ENCODE data around the gene PPFIA1.

PPFIA1 gene

DNA sequence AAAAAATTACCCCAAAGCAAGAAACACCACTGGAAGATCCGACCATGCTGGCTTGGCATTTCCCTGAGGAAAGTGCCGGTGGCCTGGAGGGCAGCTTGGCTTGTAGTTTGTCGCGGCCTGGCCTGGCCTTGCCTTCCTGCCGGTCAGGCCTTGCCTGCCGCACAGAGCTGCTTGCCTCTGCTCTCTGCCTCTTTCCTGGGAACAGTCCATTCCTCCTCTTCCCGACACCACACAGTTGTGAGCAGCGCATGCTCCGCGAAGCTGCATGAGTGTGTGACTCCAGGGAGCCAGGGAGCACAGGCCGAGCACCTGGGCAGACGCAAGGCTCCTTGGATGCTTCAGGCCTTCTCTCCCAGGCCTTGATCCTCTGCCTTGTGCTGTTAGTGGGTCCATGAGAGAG is 147.6 kb downstream of the PPFIA1 start:
- DNase-seq, result no peak

- no peak for DNase-seq
Observed at GRCh38 chr11:70419307-70420007, 149.0 kb downstream of the PPFIA1 start.

DNA sequence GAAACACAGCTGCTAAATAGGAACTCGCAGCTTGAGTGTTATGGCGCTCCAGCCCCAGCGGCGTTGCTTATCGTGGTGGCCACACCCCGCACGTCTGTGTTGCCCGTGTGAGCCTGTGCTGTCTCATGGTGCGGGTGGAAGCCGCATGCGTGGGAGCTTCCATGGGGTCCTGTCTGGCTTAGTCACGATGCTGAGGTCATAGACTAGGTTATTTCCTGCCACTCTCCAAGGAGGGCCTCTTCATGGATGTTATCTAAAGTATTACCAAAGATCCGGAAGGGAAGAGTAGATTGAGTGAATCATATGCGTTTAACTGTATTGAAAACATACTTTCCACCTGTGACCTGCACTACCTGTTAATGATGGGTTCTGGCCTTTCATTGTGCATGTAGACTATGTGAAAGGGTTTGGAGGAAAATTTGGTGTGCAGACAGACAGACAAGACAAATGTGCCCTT is 149.5 kb downstream of the PPFIA1 start:
- no peak for DNase-seq

- no peak for DNase-seq
Observed at GRCh38 chr11:70420496-70420895, 150.0 kb downstream of the PPFIA1 start.

DNA sequence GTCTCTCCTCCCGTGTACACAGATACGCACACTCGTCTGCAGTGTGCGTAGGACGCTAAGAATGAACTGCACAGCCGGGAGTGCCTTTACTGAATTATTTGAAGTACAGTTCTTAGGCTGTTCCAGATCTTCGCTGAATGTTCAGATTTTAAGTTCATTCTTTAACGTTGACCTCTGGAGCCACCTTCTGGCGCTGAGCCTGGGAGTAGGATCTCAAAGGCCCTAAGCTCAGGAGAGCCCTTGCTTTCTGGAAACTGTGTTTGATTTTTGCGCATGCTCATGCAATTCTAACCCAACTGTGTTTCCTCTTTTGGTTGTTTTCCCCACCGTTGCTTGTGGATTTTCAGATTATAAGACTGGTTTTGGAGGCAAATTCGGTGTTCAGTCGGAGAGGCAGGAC is 150.6 kb downstream of the PPFIA1 start:
- DNase-seq, result no peak

DNA sequence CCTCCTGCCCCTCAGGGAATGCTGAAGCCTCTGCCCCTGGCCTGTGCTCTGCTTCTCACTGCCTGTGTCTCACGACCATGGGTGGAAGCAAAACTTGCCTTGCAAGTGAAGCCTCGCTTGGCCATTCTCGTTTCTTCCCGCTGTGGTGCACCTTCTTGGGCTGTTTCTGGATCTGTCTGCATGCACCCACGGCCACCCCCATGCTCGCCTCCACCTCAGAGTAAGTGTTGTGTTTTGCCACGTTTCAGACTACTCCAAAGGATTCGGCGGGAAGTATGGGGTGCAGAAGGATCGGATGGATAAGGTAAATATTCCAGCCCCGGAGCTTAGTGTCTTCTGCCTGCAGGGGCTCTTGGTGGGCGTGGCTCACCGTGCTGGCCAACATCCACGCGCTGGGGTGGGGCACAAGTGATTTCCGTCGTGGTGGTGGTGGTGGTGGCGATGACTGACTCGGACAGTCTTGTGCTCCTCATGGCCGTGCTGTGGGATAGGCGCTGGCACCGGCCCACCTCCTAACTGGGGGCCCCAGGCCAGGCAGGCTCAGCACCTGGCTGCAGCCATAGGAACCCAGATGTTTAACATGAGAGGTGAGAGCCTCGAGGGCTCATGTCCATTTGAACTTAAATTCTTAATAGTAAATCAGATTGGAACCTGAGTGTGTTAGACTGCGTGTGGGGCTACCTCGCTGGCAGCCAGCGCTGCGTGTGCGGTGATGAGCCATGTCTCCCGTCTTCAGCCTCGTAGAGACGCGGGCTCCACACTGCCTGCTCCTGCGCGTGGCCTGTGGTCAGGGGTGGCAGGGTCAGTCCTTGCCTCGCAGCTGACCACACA is 152.4 kb downstream of the PPFIA1 start:
- DNase-seq, result no peak

DNA sequence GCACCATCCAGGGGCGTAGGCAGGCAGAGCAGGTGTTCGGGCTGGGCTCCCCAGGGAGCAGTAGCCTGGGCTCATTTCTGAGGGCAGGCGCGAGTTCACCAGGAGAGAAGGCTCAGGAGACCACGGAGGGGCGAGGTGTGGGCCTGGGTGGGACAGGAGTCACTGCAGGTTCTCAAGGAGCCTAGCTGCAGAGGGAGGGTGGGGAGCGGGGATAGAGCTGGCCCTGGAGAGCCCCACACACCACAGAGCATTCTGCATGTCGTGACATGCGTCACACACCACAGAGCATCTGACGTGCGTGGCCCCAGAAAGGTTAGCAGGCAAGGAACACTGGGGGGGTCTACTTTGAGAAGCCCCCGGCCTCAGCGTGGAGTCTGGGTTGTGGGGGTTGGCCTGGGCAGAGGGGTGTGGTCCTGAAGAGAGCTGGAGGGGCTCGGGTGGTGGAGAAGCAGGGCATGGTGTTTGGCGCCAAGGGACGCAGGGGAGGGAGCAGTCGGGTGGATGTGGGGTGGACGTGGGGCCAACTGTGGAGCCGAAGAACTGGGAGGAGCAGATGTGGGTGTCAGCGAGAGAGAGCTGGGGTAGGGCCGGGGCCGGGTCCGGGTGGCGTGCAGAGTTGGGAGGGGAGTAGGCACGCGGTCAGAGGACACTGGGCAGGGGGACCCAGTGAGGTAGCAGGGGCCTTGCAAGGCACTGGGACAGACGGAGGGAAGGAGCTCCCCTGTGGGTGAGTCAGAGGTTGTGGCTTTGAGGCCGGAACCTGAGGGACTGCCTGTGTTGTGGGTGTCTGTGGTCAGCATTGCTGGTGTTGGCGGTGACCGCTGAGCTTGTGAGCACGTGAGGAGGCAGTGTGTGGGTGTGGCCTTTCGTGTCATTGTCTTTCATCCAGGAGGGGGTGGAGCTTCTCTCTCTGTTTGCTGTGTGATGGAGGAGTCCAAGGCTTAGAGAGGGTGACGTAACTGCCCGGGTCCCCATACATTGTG is 153.3 kb downstream of the PPFIA1 start:
- DNase-seq, result no peak

- no peak for DNase-seq
Observed at GRCh38 chr11:70424765-70425344, 154.4 kb downstream of the PPFIA1 start.

- no peak for DNase-seq
Observed at GRCh38 chr11:70427436-70427835, 156.9 kb downstream of the PPFIA1 start.

- DNase-seq, result no peak
Observed at GRCh38 chr11:70428701-70429427, 158.4 kb downstream of the PPFIA1 start.

- no peak for DNase-seq
Observed at GRCh38 chr11:70429428-70429705, 158.9 kb downstream of the PPFIA1 start.

DNA sequence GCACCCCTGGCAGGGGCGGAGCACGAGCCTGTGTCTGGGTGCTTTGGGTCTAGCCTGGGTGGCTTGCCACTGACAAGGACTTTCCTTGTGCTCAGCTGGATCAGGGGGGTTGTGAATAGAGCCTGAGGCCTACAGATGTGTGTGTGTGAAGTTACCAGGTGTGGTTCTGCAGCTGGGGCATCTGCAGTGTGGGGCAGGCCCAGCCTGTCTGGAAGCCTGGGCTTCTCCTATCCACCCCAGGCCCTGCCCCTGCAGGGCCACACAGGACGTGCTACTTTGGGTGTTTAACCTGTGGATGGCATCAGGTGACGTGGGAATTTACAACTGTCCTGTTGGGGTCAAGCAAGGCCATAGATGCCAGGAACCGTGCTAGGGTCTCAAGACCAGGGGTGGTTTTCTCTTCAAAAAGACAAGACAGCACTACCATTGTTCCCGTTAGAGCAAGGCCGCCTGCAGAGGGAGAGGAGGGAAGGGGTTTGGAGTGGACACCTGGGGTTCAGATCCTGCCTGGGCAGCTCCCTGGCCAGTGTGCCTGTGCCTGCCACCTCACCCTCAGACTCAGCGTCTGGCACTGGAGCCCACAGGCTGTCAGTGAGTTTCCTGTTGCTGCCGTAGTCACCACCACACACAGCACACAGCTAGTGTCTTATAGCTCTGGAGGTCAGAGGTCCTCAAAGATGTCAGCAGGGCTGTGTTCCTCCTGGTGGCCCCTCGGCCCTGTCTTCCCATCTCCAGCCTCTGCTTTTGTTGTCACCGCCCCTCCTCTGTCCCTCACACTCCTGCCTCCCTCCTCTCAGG is 159.4 kb downstream of the PPFIA1 start:
- no peak for DNase-seq

DNA sequence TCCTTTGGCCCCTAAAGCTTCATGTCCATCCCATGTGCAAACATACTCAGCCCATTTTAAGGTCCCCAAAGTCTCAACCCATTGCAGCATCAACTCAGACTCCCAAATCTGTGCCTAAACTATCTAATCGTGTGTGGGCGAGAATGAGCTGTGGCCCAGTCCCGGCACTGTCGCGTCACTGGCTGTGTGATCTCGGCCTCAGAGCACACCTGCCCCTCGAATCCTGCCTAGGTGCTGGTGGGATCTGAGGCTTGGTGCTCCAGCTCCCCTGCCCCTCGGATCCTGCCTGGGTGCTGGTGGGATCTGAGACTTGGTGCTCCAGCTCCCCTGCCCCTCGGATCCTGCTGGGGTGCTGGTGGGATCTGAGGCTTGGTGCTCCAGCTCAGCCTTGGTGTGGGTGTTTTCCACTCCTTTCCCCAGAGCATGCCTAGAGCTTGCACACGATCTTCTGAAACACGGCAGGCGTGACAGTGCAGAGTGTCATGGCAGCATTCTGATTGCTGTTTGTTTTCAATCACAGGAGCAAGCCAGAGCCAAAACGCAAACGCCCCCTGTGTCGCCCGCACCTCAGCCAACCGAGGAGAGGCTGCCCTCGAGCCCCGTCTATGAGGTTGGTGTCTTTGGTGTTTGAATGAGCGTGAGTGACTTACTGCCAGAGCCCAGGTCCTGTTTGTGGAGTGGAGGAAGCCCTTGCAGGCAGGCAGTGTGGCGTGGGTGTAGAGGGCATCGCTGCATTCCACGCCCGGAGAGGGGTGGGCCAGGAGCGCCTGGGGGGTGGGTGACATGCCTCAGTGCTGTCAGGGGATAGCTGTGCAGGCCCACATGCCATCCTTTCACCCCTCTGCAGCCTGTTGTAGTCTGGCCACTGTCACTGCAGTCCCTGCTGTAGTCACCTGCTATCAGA is 160.4 kb downstream of the PPFIA1 start:
- no peak for DNase-seq

- DNase-seq, result no peak
Observed at GRCh38 chr11:70431611-70432010, 161.1 kb downstream of the PPFIA1 start.

- no peak for DNase-seq
Observed at GRCh38 chr11:70432065-70432464, 161.6 kb downstream of the PPFIA1 start.

DNA sequence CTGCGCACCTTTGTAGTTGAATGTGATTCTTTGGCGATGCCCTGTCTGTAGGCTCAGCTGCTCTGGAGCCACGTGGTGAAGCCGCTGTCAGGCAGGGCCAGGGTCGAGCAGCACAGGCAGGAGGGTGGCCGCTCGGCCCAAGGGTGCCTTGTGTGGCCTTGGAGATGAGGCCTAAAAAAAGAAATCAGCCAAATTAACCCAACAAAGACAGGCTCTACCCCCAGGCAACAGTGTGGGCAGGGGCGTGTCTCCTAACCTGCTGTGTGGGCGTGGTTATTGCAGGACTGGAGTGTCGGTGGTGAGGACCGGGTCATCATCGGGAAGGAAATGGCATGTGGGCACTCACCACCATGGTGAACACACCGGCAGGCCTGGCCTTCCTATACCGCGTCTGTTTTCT is 162.1 kb downstream of the PPFIA1 start:
- no peak for DNase-seq

DNA sequence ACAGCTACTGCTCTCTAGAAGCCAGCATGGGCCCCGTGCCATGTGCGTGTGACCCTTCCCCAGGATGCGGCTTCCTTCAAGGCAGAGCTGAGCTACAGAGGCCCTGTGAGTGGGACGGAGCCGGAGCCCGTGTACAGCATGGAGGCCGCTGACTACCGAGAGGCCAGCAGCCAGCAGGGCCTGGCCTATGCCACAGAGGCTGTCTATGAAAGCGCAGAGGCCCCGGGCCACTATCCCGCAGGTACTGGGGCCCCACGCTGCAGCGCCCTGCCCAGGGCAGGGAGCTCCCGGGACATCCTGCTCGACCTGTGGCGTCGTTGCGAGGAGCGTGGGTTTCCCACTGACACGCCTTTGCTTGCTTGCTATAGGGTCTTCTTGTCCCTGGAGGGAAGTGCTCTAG is 162.5 kb downstream of the PPFIA1 start:
- DNase-seq, result no peak

DNA sequence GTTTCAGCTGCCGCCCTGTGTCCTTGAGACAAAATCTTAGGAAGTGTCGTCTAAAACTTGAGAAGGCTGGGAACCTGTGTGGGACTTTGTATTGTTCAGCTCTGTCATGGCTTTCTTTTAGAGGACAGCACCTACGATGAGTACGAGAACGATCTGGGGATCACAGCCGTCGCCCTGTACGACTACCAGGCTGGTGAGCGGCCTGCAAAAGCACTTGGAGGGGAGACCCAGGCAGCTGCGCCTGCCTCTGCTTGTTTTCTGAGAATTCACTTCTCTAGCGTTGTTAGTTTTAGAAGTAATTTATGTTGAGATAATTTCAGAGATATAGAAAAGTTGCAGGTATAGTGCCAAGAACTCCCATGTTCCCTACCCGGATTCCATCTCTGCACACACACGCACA is 163.0 kb downstream of the PPFIA1 start:
- DNase-seq, result no peak

Data from DMS53 (cell line).